IMR-90 (cell line): ENCODE measurements around the gene ASB1. TPM values are rescaled to one million over a fixed set of nuclear protein-coding genes. Genes with fewer than 3 reads are reported as not detected.

Experiments used
- ATAC-seq: fragments of 200-7000 bp; cut with Tn5 transposase; 2 replicates; pipeline ENCODE4 v1.9.1; 2020; ENCODE audit warnings: low read depth, mild to moderate bottlenecking, moderate library complexity
- BruUV-seq: library from RNA; stranded (reverse); fragments of 400-500 nt; replicated peaks from 2 replicates; lab custom pipeline; 2021; lab: Mats Ljungman, UMichigan
- CTCF ChIA-PET: fragments of 300-600 bp; formaldehyde crosslinking; extraction: SDS; loops from one replicate; lab custom pipeline; 2021; ENCODE audit warnings: antibody characterized with exemption; lab: Yijun Ruan, JAX
- POLR2A ChIA-PET: fragments of 300-600 bp; sonication (Branson Sonifier 250); formaldehyde crosslinking; loops from one replicate; lab custom pipeline; 2022; ENCODE audit warnings: antibody characterized with exemption; ENCODE audit not compliant: unreplicated experiment; lab: Charles Lee
- DNase-seq: peaks from one replicate; pipeline ENCODE4 v3.0.0; 2013
- H2AFZ ChIP-seq: replicated peaks from 2 replicates; pipeline ENCODE3; 2013; ENCODE audit warnings: low read length, mild to moderate bottlenecking; ENCODE audit not compliant: poor library complexity
- H2AK5ac ChIP-seq: 2 replicates; pipeline ENCODE4 v1.6.1; 2013; ENCODE audit warnings: low read depth, low read length, inconsistent platforms
- H2AK9ac ChIP-seq: replicated peaks from 2 replicates; pipeline ENCODE3; 2013; ENCODE audit warnings: mild to moderate bottlenecking, low read depth, low read length, moderate library complexity; ENCODE audit not compliant: poor library complexity
- H2BK120ac ChIP-seq: 2 replicates; pipeline ENCODE4 v1.6.1; 2013; ENCODE audit warnings: low read depth, low read length, inconsistent platforms
- H2BK15ac ChIP-seq: 3 replicates; pipeline ENCODE4 v1.6.1; 2013; ENCODE audit warnings: low read depth, low read length, inconsistent platforms
- H2BK20ac ChIP-seq: 2 replicates; pipeline ENCODE4 v1.6.1; 2013; ENCODE audit warnings: low read depth, mild to moderate bottlenecking, inconsistent platforms, low read length, moderate library complexity
- H2BK5ac ChIP-seq: 2 replicates; pipeline ENCODE4 v1.6.1; 2013; ENCODE audit warnings: mild to moderate bottlenecking, low read depth, low read length, inconsistent platforms; ENCODE audit not compliant: poor library complexity, severe bottlenecking
- H3K14ac ChIP-seq: replicated peaks from 2 replicates; pipeline ENCODE4 v1.6.1; 2013; ENCODE audit warnings: low read depth, low read length, inconsistent platforms
- H3K18ac ChIP-seq: 2 replicates; pipeline ENCODE4 v1.6.1; 2013; ENCODE audit warnings: low read depth, low read length, control low read depth
- H3K23ac ChIP-seq: 2 replicates; pipeline ENCODE4 v1.6.1; 2013; ENCODE audit warnings: low read depth, low read length, inconsistent platforms
- H3K27ac ChIP-seq: 2 replicates; pipeline ENCODE4 v1.5.1; 2013; ENCODE audit warnings: mild to moderate bottlenecking, control low read depth, low read length; ENCODE audit not compliant: insufficient read depth
- H3K27me3 ChIP-seq: 2 replicates; pipeline ENCODE4 v1.6.1; 2013; ENCODE audit warnings: low read length; ENCODE audit not compliant: control insufficient read depth, insufficient read depth
- H3K36me3 ChIP-seq: 2 replicates; pipeline ENCODE4 v1.6.1; 2013; ENCODE audit warnings: low read length, mixed read lengths; ENCODE audit not compliant: control insufficient read depth, insufficient read depth
- H3K4ac ChIP-seq: 2 replicates; pipeline ENCODE4 v1.6.1; 2013; ENCODE audit warnings: low read depth, low read length, inconsistent platforms
- H3K4me1 ChIP-seq: 2 replicates; pipeline ENCODE4 v1.6.1; 2013; ENCODE audit warnings: low read length, mixed read lengths; ENCODE audit not compliant: control insufficient read depth, insufficient read depth
- H3K4me2 ChIP-seq: 2 replicates; pipeline ENCODE4 v1.6.1; 2013; ENCODE audit warnings: low read depth, mild to moderate bottlenecking, control low read depth, low read length, moderate library complexity
- H3K4me3 ChIP-seq: 2 replicates; pipeline ENCODE4 v1.5.1; 2013; ENCODE audit warnings: low read depth, mild to moderate bottlenecking, control low read depth, low read length, moderate library complexity; ENCODE audit not compliant: insufficient read depth
- H3K56ac ChIP-seq: 2 replicates; pipeline ENCODE4 v1.6.1; 2013; ENCODE audit warnings: low read length, inconsistent platforms; ENCODE audit not compliant: insufficient read depth; ENCODE audit errors: extremely low read depth
- H3K79me1 ChIP-seq, 2 experiments: 2 replicates each; pipeline ENCODE4 v1.6.1; 2013; ENCODE audit warnings: low read length in 2 of 2, inconsistent platforms in 1 of 2, low read depth in 1 of 2
- H3K9ac ChIP-seq: 2 replicates; pipeline ENCODE4 v1.6.1; 2013; ENCODE audit warnings: low read depth, low read length, control low read depth
- H3K9me1 ChIP-seq: 2 replicates; pipeline ENCODE4 v1.6.1; 2013; ENCODE audit warnings: low read length, inconsistent platforms; ENCODE audit not compliant: insufficient read depth
- H3K9me3 ChIP-seq: 2 replicates; pipeline ENCODE4 v1.6.1; 2013; ENCODE audit warnings: low read length; ENCODE audit not compliant: control insufficient read depth, insufficient read depth
- H4K20me1 ChIP-seq: 2 replicates; pipeline ENCODE4 v1.6.1; 2013; ENCODE audit warnings: low read length, inconsistent platforms; ENCODE audit not compliant: insufficient read depth
- H4K5ac ChIP-seq: 2 replicates; pipeline ENCODE4 v1.6.1; 2013; ENCODE audit warnings: mild to moderate bottlenecking, low read depth, low read length, control low read depth
- H4K8ac ChIP-seq, 2 experiments: 2 replicates each; pipeline ENCODE4 v1.6.1; 2013; ENCODE audit warnings: low read depth in 2 of 2, low read length in 2 of 2, control low read depth in 1 of 2, inconsistent platforms in 1 of 2
- H4K91ac ChIP-seq: 2 replicates; pipeline ENCODE4 v1.6.1; 2013; ENCODE audit warnings: low read depth, low read length, inconsistent platforms; ENCODE audit not compliant: insufficient read depth
- MXI1 ChIP-seq: IDR thresholded peaks from 2 replicates; pipeline ENCODE4 v1.6.1; 2012; ENCODE audit warnings: low read depth, mild to moderate bottlenecking, low read length, moderate library complexity, borderline replicate concordance
- RFX5 ChIP-seq: IDR thresholded peaks from 2 replicates; pipeline ENCODE4 v1.8.0; 2012; ENCODE audit warnings: low read depth, mild to moderate bottlenecking, low read length, moderate library complexity
- whole genome bisulfite sequencing, 2 experiments: methylation state at CpG; one replicate each; pipeline versions ENCODE4 v1.1.5 to v1.1.7; 2013; ENCODE audit warnings: missing lambda C conversion rate in 2 of 2; ENCODE audit not compliant: insufficient read length in 1 of 2; ENCODE audit errors: extremely low coverage in 2 of 2; 5-methylcytosine and 5-hydroxymethylcytosine counted together
- dilution Hi-C: fragments of 300-500 bp; cut with HindIII; formaldehyde crosslinking; loops from one replicate; pipeline ENCODE4 v1.14.3; 2018; ENCODE audit warnings: low sequenced_read_pairs; ENCODE audit not compliant: unreplicated experiment
- in situ Hi-C: fragments of 300-500 bp; cut with MboI; formaldehyde crosslinking; loops from 3 replicates; pipeline ENCODE4 v1.14.3; 2019; ENCODE audit warnings: low sequenced_read_pairs, inconsistent platforms, mixed read lengths
- intact Hi-C: fragments of 100-400 bp; cut with micrococcal nuclease; formaldehyde crosslinking; loops from 2 replicates; pipeline ENCODE4 v1.10.0; 2022
- polyA plus RNA-seq, 3 experiments: library from polyadenylated mRNA; depleted of rRNA; stranded (reverse); fragments of >200 nt; gene quantifications; 2 replicates each; pipeline ENCODE4 v1.2.3, GENCODE V29; 2012; ENCODE audit warnings: low replicate concordance in 1 of 3
- total RNA-seq: library from RNA; depleted of rRNA; stranded (reverse); fragments of >200 nt; gene quantifications from 2 replicates; pipeline ENCODE4 v1.2.3, GENCODE V29; 2012

ASB1 gene
- total and polyA plus RNA-seq, 2 of the 4 experiments (the other 2 are of a cell fraction), result 23.5 to 37.3 TPM

- ChIA-PET POLR2A (no interaction called here), CTCF (no interaction called here)
- dilution Hi-C loops, result no loop called here
- WGBS, 2 experiments, result 65% methylated on average over 9 of the region's 21 CpGs; no CpG with 5 or more reads in 1 of the 2 experiments
- ATAC-seq, result no peak
- H2BK15ac ChIP-seq, result no peak overlapping the region
- intact Hi-C loops, result no loop called here
- no peak overlapping the region for H4K8ac ChIP-seq
- no peak overlapping the region for H3K27ac ChIP-seq
- no peaks in the 10 kb centered on the region; the same call in 1 of the 2 replicates for H3K27me3 ChIP-seq
- H4K91ac ChIP-seq, result no peak overlapping the region
- H2AK5ac ChIP-seq, result no peak overlapping the region
- H3K9me1 ChIP-seq, result peaks cover 5% of the 10 kb centered on the region
- no peak overlapping the region for H2BK20ac ChIP-seq
- no peak overlapping the region for H3K18ac ChIP-seq
- H3K14ac ChIP-seq, result no peak overlapping the region
- H3K9me3 ChIP-seq, result no peaks in the 10 kb centered on the region
- H4K20me1 ChIP-seq, result peaks cover 5% of the 10 kb centered on the region; the same call in 1 of the 2 replicates
- no peak overlapping the region for H3K4ac ChIP-seq
- H2AFZ ChIP-seq, result no peak overlapping the region
- H2BK5ac ChIP-seq, result no peak overlapping the region
- no peak overlapping the region for H2AK9ac ChIP-seq
- no peak for TF ChIP-seq MXI1
- TF ChIP-seq RFX5, result no peak
- in situ Hi-C loops, result no loop called here
- H2BK120ac ChIP-seq, result no peak overlapping the region
- H3K56ac ChIP-seq, result no peak overlapping the region
- H3K4me1 ChIP-seq, result no peaks in the 10 kb centered on the region
- 0 out of 4 replicates have a peak, but pooled peaks cover 0 to 3% of the 10 kb centered on the region in 2 experiments for H3K79me1 ChIP-seq
- no peak overlapping the region for H3K23ac ChIP-seq
- no peak overlapping the region for H3K4me3 ChIP-seq
- H3K9ac ChIP-seq, result no peak overlapping the region
- H4K5ac ChIP-seq, result no peak overlapping the region
- DNase-seq, result no peak
- H3K36me3 ChIP-seq, result no peaks in the 10 kb centered on the region
- H3K4me2 ChIP-seq, result no peak overlapping the region
- no TSS peak for BruUV-seq
Measured at GRCh38 chr2:238499731-238500580, 73.2 kb downstream of the ASB1 start.
